ENCODE data around the gene ADAMTS17.

DNA sequence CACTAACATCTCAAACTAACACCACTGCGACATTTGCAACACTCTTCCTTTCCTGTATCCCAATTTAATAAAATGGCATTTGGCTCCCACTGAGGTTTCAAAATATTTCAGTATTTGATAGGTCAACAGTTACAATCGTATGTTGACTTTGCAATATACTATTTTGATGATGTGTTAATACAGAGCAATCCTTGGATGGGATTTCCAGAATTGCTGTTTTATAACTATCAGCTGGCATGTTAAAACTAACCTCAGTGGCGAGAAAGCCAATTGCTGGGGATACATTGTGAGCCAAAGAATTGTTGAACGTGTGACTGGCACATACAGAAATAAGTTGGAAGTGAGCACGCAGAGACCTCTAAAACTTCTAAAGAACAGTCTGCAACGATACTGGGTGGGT, 382.4 kb downstream of the ADAMTS17 start:
- TF ChIP-seq, protein P1, sequence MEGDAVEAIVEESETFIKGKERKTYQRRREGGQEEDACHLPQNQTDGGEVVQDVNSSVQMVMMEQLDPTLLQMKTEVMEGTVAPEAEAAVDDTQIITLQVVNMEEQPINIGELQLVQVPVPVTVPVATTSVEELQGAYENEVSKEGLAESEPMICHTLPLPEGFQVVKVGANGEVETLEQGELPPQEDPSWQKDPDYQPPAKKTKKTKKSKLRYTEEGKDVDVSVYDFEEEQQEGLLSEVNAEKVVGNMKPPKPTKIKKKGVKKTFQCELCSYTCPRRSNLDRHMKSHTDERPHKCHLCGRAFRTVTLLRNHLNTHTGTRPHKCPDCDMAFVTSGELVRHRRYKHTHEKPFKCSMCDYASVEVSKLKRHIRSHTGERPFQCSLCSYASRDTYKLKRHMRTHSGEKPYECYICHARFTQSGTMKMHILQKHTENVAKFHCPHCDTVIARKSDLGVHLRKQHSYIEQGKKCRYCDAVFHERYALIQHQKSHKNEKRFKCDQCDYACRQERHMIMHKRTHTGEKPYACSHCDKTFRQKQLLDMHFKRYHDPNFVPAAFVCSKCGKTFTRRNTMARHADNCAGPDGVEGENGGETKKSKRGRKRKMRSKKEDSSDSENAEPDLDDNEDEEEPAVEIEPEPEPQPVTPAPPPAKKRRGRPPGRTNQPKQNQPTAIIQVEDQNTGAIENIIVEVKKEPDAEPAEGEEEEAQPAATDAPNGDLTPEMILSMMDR (conservative IDR thresholded peaks at IDR 0.05; ENCODE audit: low read length), result no peak
- TF ChIP-seq EZH2phosphoT487 (IDR thresholded peaks at IDR 0.05; ENCODE audit: borderline replicate concordance), result no peak
